Superior temporal gyrus (tissue), 1 donor: ENCODE measurements around the gene BIN1.
"Not testable (repeated sequence)": the region's sequence is repeated elsewhere in the genome, so short reads cannot be mapped to it uniquely, and the experiment has no call there.

ENCODE experiments used
- DNase-seq: peaks from one replicate; pipeline ENCODE4 v3.0.0-alpha.2; 2016; ENCODE audit errors: extremely low spot score

Gene BIN1

GRCh38 chr2:127134833-127135830 is 28.2 kb upstream of the BIN1 start:
- no peak for DNase-seq

DNA sequence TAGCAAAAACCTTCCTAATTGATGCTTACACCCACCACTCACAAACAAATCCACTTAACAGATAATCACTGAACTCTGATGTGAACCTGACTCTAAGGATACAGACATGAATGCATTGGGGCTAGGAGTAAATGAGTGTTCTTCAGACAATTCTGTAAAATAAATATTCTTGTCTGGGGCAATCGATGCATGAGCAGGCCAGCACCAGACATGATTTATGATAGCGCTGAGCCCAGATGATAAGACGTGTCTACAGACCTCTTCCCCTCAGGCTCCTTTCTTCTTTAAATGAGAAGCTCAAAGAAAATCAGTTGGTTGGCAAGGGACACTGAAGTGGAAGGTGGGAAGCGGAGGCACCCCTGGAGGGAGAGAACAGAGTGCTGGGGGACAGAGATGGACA is 27.3 kb upstream of the BIN1 start:
- no peak for DNase-seq

DNA sequence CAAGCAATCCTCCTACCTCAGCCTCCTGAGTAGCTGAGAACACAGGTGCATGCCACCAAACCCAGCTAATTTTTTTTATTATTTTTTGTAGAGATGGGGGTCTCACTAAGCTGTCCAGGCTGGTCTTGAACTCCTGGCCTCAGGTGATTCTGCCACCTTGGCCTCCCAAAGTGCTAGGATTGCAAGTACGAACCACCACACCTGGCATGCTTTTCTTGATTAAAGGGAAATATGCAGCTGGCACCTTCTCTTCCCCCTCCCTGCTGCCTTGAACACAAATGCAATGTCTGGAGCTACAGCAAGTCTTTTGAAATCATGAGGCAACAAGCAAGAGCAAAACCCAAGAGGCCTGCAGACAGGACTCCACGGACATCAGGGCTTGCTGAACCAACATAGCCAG is 26.8 kb upstream of the BIN1 start:
- DNase-seq, result no peak

DNA sequence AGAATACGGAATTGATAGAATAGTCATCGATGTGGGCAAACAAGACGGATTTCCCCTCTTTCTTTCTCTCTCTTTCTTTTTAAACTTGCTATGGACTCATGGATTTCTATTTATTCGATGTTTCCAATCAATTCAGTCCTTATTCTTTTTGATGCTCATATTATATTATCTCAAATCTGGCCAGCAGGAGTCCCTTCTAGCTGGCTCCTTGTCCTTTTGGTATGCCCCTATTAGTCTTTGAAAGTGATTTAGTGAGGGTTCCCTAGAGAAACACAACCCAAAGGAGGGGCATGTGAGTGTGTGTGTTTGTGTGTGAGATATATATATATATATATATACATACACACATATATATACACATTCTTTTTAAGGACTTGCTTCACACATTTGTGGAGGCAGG is 23.5 kb upstream of the BIN1 start:
- DNase-seq, result no peak

GRCh38 chr2:127129937-127130336 is 23.0 kb upstream of the BIN1 start:
- no peak for DNase-seq

DNA sequence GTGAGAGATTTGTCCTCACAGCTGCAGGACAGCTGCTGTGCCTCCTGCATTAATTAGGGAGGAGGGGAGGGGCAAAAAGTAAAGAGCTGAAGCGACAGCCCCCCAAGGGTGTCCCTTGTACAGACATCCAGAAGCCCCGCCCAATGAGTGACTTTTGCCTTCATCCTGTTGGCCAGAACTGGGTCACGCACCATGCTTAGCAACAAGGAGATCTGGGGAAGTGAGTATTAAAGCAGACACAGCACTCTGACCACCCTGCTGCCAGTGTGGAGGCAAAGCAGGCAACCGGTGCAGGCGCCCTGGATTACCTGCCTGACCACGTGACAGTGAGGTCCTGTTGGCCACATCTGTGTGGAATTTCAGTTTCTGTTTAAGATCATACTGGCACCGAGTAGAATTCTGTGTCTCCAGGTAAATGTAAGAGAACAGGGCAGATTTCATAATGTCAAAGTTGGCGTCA is 21.5 kb upstream of the BIN1 start:
- no peak for DNase-seq

GRCh38 chr2:127125821-127126220 is 18.9 kb upstream of the BIN1 start:
- DNase-seq, result peak; percentile 65

DNA sequence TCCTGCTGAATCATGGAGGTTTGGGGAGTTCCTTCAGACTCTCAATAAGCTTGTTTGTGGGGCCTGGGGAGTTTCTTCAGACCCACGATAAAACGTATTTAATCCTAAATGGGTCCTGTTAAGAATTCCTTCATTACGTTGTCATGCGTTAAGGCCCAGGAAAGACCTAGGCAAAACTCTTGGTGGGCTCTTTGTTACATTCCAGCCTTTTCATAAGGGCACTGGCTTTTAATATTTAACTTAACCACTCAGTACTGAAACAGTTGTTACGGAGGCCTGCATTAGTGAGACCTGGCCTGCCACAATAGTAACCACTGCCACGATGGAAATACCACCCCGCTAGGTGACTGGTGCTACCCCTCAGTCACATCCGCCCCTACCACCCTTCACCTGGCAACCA is 17.5 kb upstream of the BIN1 start:
- DNase-seq, result no peak

DNA sequence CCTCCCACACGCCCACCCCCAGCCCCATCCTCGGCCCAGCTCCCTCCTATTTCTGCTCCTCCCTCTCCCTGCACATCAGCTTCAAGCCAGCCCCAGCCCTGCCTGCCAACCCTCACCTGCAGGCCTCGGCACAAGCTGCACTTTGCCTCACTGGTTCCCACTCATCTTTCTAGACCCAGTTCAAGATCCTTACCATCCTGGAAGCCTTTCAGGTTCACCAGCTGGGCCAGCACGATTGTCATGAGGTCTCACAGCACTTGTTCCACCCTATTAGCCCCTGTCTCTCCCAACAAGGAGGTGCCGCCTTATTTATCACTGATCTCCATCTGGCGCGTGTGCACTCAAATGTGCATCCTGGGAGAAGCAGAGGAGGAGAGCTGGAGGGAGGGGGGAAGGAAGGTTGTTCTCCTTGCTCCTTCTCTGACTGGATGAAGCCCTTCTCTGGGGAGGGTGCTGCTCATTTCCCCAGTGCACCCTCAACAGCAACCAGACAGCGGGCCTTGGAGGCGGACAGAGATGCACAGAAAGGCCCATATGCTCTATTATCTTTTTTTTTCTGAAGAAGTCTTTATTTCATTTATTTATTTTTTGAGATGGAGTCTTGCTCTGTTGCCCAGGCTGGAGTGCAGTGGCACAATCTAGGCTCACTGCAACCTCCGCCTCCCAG is 15.5 kb upstream of the BIN1 start:
- DNase-seq, result no peak

- DNase-seq, result no peak
Measured at GRCh38 chr2:127121776-127122176, 14.8 kb upstream of the BIN1 start.

GRCh38 chr2:127121353-127121752 is 14.4 kb upstream of the BIN1 start:
- DNase-seq, result peak; percentile 9

DNA sequence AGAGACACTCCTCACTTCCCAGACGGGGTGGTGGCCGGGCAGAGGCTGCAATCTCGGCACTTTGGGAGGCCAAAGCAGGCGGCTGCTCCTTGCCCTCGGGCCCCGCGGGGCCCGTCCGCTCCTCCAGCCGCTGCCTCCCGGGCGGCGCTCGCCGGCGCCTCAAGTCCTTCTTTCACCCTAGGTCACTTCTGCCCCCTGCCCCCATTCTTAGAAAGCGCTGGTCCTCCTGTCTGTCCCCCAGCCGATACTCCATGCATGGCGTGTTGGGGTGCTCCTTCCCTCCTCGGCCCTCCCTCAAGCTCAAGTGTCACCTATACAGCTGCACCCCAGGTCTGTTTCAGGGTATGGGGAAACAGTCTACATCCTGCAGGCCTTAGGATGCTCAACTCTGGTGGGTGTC is 13.5 kb upstream of the BIN1 start:
- not testable (repeated sequence) for DNase-seq

- DNase-seq, result peak; percentile 97
Measured at GRCh38 chr2:127118467-127118866, 11.5 kb upstream of the BIN1 start.

- DNase-seq, result no peak
Measured at GRCh38 chr2:127118038-127118437, 11.1 kb upstream of the BIN1 start.

- no peak for DNase-seq
Measured at GRCh38 chr2:127117603-127118002, 10.6 kb upstream of the BIN1 start.

GRCh38 chr2:127115471-127116199 is 8.7 kb upstream of the BIN1 start:
- peak; percentile 12 for DNase-seq

DNA sequence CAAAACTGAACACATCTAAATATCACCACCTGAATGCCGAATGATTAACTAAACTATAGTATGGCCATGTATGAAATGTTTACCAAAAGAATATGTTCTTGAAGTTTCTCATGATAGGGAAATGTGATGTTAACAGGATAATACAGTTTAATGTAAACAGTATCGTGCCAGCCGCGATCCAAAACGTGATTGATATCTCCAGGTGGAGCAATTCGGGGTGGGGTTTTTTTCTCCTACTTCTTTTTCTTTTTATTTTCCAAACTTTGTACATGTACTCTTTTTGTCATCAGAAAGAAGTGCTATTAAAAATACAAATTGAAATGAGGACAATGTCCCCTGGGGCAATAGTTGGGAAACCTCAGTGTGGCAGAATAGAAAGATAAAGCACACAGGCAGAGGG is 4.0 kb upstream of the BIN1 start:
- DNase-seq, result peak; percentile 37

GRCh38 chr2:127108090-127108523 is 1.2 kb upstream of the BIN1 start:
- DNase-seq, result peak; percentile 78

DNA sequence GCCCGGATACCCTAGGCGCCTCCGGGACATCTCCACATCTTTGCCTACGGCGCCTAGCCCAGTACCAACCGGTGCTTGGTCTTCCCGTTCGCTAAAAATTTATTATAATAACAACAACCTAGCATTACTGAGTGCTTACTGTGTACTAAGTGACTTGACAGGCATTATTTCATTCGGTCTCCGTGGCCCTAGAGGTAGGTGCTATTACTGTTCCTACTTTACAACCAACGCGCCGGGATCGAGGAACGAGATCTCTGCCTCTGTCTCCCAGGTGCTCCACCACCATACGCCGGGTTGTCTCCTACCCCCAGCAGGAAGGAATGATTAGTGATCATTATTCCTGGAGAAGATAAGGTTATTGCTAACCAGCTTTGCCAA is 657 bp upstream of the BIN1 start:
- DNase-seq, result no peak

DNA sequence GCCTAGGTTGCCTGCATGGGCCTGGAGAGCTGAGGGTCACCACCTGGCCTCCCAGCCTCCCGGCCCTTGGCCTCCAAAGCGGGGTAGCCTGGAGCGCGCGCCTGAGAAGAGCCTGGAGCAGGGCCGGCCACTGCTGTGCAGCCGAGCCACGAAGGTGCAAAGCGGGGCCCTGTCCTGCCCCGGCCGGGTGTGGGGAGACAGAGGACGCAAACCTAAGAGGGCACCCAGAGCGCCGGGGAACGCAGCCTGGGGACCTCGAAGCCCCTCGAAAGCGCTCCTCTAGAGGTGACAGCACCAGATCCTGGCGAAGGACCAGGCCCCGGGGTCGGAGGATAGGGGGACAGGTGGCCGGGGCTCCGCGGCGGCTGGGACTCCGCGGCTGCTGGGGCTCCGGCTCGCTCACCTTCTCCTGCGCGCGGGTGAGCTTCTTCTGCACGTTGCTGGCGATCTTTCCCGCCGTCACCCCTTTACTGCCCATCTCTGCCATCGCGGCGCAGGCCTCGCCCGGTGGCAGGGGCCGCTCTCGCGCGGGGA is 430 bp downstream of the BIN1 start:
- peak; percentile 16 for DNase-seq

DNA sequence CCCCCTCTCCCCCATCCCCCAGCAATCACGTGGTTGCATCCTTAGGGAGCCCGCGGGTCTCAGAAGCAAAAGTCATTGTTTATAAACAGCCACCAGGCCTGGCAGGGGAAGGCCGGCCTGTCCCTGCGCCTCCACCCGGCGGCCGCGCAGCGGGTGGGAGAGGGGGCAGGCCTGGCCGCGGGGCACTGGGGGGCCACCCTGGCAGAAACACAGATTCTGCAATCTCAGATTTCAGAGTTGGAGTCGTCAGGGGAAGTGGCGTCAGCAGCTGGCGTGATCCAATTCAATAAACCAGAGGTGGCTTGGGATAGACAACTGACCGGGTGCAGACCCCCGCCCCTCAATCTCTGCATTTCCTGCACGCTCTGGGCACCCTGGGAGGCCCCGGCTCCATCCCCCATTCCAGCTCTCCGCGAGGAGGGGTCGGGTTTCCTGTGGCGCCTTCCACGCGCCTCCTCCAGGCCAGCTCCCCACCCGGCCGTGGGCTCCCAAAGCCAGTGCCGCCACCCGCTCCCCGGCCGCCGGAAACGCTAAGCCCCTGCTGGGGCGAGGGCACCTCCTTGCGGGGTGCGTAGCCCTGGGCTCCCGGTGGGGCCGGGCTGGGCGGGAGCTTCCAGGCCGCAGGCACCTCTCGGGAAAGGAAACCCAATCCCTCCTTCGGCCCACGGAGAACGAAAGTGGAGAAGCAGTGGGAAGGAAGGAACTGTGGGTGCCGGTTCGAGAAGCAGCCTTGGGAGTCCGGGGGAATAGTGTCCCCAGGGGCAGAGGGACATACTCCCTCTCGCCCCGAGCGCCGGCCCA is 1.1 kb downstream of the BIN1 start:
- peak; percentile 43 for DNase-seq
